Activated CD8-positive, alpha-beta T cell treated with anti-CD3 and anti-CD28 coated beads, Interleukin-2, amount 10 ng/mL, durations not matched to agents 7 days and 5 days (primary cell): ENCODE measurements around the gene ARSA. TPM values are rescaled to one million over a fixed set of nuclear protein-coding genes. Genes with fewer than 3 reads are reported as not detected.

Experiments
- total RNA-seq, 2 experiments: library from RNA; stranded (reverse); gene quantifications; one replicate each; pipeline ENCODE4 v1.2.3, GENCODE V29; 2021

ARSA gene
- total RNA-seq, 2 experiments from 2014 or later: 28.8 to 35.1 TPM

Other genes starting within 250 kb of the ARSA start
- 100 to 1,000 TPM; 177 to 183 TPM for gene SBF1, start 153.1 kb downstream of the ARSA start, total RNA-seq
- gene ADM2, start 146.6 kb downstream of the ARSA start, total RNA-seq: 1 to 10 TPM; 4.1 to 4.2 TPM
- under 1 TPM in 1 of 2 experiments, not detected in 1; 0.40 TPM for gene MIOX, start 141.3 kb downstream of the ARSA start, total RNA-seq
- 100 to 1,000 TPM; 119 to 132 TPM for gene LMF2, start 120.5 kb downstream of the ARSA start, total RNA-seq
- gene NCAPH2, start 119.9 kb downstream of the ARSA start, total RNA-seq: 100 to 1,000 TPM; 146 to 150 TPM
- 10 to 100 TPM; 11.7 to 13.9 TPM for gene SCO2, start 102.6 kb downstream of the ARSA start, total RNA-seq
- 10 to 100 TPM; 71.8 to 76.6 TPM for gene TYMP, start 98.1 kb downstream of the ARSA start, total RNA-seq
- 10 to 100 TPM; 10.6 to 12.0 TPM for gene KLHDC7B, start 82.3 kb downstream of the ARSA start, total RNA-seq
- gene SYCE3, start 65.2 kb downstream of the ARSA start, total RNA-seq: not detected
- 10 to 100 TPM; 77.4 to 80.9 TPM for gene CPT1B, start 49.7 kb downstream of the ARSA start, total RNA-seq
- 100 to 1,000 TPM in 1 of 2 experiments, 10 to 100 TPM in 1; 98.9 to 101 TPM for gene CHKB, start 45.3 kb downstream of the ARSA start, total RNA-seq
- under 1 TPM; 0.29 to 0.31 TPM for gene MAPK8IP2, start 27.4 kb downstream of the ARSA start, total RNA-seq
- gene SHANK3, start 44.7 kb upstream of the ARSA start, total RNA-seq: under 1 TPM in 1 of 2 experiments, not detected in 1; 0.05 TPM
- not detected for gene ACR, start 110.1 kb upstream of the ARSA start, total RNA-seq
- 10 to 100 TPM; 22.0 to 23.3 TPM for gene RABL2B, start 155.5 kb upstream of the ARSA start, total RNA-seq